ENCODE measurements around the gene PLA2G6. TPM values are rescaled to one million over a fixed set of nuclear protein-coding genes. Genes with fewer than 3 reads are reported as not detected.

The PLA2G6 gene
- total RNA-seq, 1 experiment from 2014 or later: 36.0 TPM

DNA sequence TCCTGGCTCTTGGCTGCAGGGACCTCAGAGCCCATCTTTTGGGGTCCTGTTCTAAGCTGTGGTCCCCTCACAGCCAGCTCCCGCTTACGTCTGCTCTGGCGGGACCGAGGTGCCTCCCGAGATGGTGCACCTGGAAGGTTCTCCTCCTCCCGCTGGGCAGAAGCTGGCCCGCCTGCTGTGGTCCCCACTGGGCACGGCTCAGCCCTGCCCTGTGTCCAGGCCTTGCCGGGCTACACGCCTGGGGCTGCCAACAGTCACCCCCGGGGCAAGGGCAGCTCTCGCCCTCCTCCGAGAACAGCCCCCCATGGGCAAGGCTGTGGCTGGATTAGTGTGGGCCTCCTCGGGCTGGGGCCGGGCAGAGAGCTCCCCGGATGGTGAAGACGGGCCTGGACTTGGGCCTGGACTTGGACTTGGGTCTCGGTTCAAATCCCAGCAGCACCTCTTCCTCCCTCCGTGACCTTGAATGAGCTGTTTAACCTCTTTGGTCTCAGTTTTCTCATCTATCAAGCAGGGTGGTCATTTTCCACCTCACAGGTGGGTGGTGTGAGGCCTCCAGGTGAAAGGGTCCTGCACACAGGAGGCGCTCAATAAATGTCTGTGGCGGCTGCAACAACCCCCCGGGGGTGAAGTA is 72.1 kb downstream of the PLA2G6 start (continued):
- no peak for TF ChIP-seq CTCF (IDR thresholded peaks at IDR 0.05 in 2 of 3, conservative IDR thresholded peaks at IDR 0.05 in 1 of 3; ENCODE audit: borderline replicate concordance in 1 of 3, insufficient read depth in 1 of 3, low read depth in 2 of 3, low read length in 2 of 3)
- TF ChIP-seq SP1 (IDR thresholded peaks at IDR 0.05; ENCODE audit: low read depth): no peak
- no peak for TF ChIP-seq POLR2AphosphoS5 (IDR thresholded peaks at IDR 0.05; ENCODE audit: low read depth, low read length)
- TF ChIP-seq SIN3A (IDR thresholded peaks at IDR 0.05; ENCODE audit: low read depth): no peak
- no peak for TF ChIP-seq TCF7L2 (IDR thresholded peaks at IDR 0.05; ENCODE audit: borderline replicate concordance, extremely low read depth, insufficient read depth, insufficient read length)
- no peak for TF ChIP-seq ZFX (IDR thresholded peaks at IDR 0.05)
- no peak for TF ChIP-seq CEBPB (IDR thresholded peaks at IDR 0.05; ENCODE audit: low read depth)
- TF ChIP-seq ZNF274 (IDR thresholded peaks at IDR 0.05; ENCODE audit: low read depth, low read length): no peak

GRCh38 chr22:38108561-38109319 is 72.9 kb downstream of the PLA2G6 start:
- Histone ChIP-seq H3K36me3 (ENCODE audit: control insufficient read depth in 1 of 2, insufficient read depth in 2 of 2, low read length in 2 of 2) (no peaks in the 10 kb centered on the region), H3K4me2 (ENCODE audit: low read length) (no peak overlapping the region), H2AFZ (ENCODE audit: low read depth, low read length, poor library complexity, severe bottlenecking) (no peak overlapping the region), H3K9ac (ENCODE audit: low read length) (no peak overlapping the region), H3K4me1 (ENCODE audit: control insufficient read depth in 1 of 2, insufficient read depth in 2 of 2, low read length in 2 of 2) (peaks cover 14 to 21% of the 10 kb centered on the region in 2 experiments), H3K27me3 (ENCODE audit: insufficient read depth, low read length) (no peaks in the 10 kb centered on the region), H3K4me3 (replicated peaks in 1 of 2; ENCODE audit: low read depth in 1 of 2, low read length in 2 of 2) (no peak overlapping the region), H3K79me2 (ENCODE audit: insufficient read depth, low read length) (no peaks in the 10 kb centered on the region), H4K20me1 (ENCODE audit: insufficient read depth) (no peaks in the 10 kb centered on the region), H3K9me2 (ENCODE audit: insufficient read depth) (no peaks in the 10 kb centered on the region), H3K27ac (ENCODE audit: low read depth, low read length) (no peak overlapping the region), H3K9me3 (ENCODE audit: control insufficient read depth in 1 of 2, insufficient read depth in 1 of 2, low read depth in 1 of 2, low read length in 2 of 2) (no peaks in the 10 kb centered on the region)
- no peak for ATAC-seq
- BruUV-seq (replicated peaks): no TSS peak
- intact Hi-C loops (cut with micrococcal nuclease): no loop called here
- RAD21 ChIA-PET (ENCODE audit: low non-redundant PET in 1 of 2, low total read pairs in 2 of 2, uncharacterized antibody in 2 of 2, unreplicated experiment in 2 of 2): no interaction called here
- POLR2A ChIA-PET: no interaction called here
- DNase-seq (ENCODE audit: low read depth, low spot score): no peak
- CTCF ChIA-PET: interaction anchor here (1.7 kb wide), 1 partner anchor 11 kb away, joined by 11 read pairs; no protein-coding TSS in a partner anchor
- no peak for TF ChIP-seq SIN3A (IDR thresholded peaks at IDR 0.05; ENCODE audit: low read depth)
- TF ChIP-seq ZFX (IDR thresholded peaks at IDR 0.05): no peak
- no peak for TF ChIP-seq EZH2phosphoT487 (IDR thresholded peaks at IDR 0.05; ENCODE audit: borderline replicate concordance)
- TF ChIP-seq ATF3 (IDR thresholded peaks at IDR 0.05): no peak
- no peak for TF ChIP-seq CEBPB (IDR thresholded peaks at IDR 0.05; ENCODE audit: low read depth)
- TF ChIP-seq, protein P1, sequence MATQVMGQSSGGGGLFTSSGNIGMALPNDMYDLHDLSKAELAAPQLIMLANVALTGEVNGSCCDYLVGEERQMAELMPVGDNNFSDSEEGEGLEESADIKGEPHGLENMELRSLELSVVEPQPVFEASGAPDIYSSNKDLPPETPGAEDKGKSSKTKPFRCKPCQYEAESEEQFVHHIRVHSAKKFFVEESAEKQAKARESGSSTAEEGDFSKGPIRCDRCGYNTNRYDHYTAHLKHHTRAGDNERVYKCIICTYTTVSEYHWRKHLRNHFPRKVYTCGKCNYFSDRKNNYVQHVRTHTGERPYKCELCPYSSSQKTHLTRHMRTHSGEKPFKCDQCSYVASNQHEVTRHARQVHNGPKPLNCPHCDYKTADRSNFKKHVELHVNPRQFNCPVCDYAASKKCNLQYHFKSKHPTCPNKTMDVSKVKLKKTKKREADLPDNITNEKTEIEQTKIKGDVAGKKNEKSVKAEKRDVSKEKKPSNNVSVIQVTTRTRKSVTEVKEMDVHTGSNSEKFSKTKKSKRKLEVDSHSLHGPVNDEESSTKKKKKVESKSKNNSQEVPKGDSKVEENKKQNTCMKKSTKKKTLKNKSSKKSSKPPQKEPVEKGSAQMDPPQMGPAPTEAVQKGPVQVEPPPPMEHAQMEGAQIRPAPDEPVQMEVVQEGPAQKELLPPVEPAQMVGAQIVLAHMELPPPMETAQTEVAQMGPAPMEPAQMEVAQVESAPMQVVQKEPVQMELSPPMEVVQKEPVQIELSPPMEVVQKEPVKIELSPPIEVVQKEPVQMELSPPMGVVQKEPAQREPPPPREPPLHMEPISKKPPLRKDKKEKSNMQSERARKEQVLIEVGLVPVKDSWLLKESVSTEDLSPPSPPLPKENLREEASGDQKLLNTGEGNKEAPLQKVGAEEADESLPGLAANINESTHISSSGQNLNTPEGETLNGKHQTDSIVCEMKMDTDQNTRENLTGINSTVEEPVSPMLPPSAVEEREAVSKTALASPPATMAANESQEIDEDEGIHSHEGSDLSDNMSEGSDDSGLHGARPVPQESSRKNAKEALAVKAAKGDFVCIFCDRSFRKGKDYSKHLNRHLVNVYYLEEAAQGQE (IDR thresholded peaks at IDR 0.05; ENCODE audit: low read depth): no peak
- TF ChIP-seq POLR2AphosphoS5 (IDR thresholded peaks at IDR 0.05; ENCODE audit: low read depth, low read length): no peak
- TF ChIP-seq YY1 (IDR thresholded peaks at IDR 0.05; ENCODE audit: extremely low read depth, insufficient replicate concordance, low read depth, low read length): no peak
- TF ChIP-seq JUND (IDR thresholded peaks at IDR 0.05): no peak
- TF ChIP-seq, protein P2, sequence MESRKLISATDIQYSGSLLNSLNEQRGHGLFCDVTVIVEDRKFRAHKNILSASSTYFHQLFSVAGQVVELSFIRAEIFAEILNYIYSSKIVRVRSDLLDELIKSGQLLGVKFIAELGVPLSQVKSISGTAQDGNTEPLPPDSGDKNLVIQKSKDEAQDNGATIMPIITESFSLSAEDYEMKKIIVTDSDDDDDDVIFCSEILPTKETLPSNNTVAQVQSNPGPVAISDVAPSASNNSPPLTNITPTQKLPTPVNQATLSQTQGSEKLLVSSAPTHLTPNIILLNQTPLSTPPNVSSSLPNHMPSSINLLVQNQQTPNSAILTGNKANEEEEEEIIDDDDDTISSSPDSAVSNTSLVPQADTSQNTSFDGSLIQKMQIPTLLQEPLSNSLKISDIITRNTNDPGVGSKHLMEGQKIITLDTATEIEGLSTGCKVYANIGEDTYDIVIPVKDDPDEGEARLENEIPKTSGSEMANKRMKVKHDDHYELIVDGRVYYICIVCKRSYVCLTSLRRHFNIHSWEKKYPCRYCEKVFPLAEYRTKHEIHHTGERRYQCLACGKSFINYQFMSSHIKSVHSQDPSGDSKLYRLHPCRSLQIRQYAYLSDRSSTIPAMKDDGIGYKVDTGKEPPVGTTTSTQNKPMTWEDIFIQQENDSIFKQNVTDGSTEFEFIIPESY (IDR thresholded peaks at IDR 0.05; ENCODE audit: extremely low read depth, insufficient replicate concordance, low read length): no peak
- no peak for TF ChIP-seq EZH2 (IDR thresholded peaks at IDR 0.05)
